ENCODE measurements around the gene ITPR2.

ITPR2 gene

DNA sequence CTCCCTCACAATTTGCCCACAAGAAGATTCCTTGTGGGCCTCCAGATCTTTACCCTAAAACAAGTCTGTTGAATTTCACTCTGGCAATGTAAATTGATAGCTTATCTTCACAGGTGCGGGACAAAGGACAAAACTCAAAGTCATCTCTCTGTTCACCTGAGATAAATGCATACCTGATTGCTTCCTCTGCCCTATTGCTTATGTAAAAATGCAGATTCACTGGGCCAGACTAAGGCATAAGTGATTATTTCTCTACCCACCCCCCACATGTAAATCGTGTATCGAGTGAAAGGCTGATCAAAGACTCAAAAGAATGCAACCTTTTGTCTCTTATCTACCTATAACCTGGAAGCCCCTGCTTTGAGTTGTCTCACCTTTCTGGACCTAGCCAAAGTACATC is 320.8 kb downstream of the ITPR2 start:
- DNase-seq (ENCODE audit: low spot score) = no peak

DNA sequence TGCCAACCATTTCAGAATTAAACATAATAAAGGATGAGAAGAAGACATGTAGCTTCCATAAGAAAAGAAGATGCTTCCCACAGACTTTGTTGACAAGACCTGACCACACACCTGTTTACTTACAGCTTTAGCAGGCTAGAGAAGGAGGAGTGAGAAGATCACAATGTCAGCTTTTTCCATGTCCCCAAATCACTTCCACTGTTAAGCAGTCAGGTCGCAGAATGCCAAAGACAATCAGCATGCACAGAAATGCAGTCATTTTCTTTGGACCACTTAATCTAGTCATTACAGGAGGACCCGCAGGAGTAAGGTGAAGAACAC is 322.7 kb downstream of the ITPR2 start:
- DNase-seq (ENCODE audit: low spot score) = no peak

DNA sequence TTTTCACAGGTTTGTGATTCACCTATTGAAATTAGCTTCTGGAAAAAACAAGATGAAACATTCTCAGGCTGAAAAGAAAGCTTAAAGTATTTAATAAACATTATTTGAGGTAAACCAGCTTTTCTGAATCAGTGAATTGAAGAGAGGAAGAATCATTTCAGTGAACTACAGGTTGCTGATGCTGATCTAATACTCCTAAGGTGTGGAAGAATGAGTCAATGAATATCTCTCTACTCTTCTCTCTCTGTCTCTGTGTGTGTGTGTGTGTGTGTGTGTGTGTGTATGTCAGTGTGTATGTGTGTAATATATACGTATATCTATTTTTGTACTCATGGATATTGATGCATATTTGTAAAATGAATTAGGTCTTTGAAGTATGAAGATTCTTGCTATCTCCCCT is 325.4 kb downstream of the ITPR2 start:
- DNase-seq (ENCODE audit: low spot score) = no peak

DNA sequence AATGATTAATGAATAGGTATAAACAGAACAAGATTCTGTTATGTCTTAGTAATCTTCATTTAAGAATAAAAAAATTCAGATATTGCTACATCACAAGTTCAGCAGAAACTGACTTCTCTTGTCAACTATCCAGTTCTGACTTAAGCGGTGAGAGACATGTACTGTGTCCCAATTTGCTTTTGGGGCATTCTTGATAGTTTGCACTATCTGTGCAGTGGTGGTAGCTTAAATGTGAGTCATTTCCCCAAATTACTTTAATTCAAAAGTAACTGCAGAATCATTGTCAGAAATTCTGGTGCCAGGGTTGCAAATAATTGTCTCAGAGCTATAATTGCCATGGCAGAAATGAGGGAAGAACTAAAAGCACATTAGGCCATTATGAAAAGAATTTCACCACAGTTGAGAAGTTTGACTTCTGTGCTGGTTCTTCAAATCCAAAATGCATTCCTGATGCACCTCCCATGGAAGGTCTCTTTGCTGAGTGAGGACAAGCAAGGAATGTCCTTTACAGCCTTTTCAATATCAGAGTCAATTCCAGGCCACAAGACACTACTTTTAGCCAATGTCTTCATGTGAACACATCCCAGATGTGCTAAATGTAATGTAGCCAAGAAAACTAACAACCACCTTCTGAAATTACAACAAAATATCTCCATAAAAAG is 332.9 kb downstream of the ITPR2 start:
- DNase-seq (ENCODE audit: low spot score) = no peak

DNA sequence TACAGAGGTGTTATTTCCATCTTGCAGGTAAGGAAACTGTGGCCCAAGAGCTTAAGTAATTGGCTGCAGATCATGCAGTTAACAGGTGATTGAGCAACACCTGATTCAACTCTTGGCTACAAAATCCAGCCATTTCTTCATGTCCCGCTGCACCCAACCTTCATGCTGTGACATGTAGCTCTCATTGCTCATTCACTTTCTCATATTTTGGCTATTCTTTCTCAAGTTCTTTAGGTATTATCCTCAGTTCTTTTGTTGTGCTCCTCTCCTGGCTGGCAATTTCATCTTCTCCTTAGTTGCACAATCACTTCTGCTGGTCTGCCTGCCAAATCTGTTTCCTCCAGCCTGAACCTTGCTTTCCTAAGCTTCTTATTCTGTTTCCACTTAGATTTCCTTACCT is 336.8 kb downstream of the ITPR2 start:
- no peak for DNase-seq (ENCODE audit: low spot score)

DNA sequence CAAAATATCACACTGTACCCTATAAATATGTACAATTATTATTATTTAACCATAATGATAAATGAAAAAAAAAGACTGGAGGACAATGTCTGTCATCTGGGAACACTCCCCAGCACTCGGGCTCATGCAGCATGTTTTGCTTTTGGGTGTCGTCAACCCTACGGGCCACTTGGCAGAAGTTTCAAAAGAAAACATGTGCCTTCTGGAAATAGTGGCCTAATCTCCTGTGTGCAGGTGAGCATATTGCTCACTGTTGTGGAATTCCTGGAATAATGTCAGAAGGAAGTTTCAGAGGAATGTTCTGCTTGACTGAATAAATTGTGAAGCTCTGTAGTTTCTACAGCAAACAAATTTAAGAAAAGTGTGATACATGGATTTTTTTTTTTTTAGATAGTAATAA is 339.3 kb downstream of the ITPR2 start:
- no peak for DNase-seq (ENCODE audit: low spot score)

DNA sequence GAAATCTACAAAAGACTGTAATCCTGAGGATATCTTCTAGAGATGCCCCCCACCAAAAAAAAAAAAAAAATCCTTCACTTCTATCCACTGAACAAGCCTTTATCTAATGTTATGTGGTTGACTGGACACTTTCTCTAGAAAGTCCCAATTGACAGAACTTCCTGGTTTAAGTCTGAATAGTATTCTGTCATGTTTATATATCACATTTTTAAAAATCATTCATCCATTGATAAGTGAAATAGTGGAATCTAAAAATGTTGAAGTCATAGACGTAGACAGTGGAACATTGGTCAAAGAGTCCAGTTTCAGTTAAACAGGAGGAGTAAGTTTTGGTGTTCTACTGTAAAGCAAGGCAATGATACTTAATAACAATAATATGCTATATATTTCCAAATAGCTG is 340.6 kb downstream of the ITPR2 start:
- no peak for DNase-seq (ENCODE audit: low spot score)

DNA sequence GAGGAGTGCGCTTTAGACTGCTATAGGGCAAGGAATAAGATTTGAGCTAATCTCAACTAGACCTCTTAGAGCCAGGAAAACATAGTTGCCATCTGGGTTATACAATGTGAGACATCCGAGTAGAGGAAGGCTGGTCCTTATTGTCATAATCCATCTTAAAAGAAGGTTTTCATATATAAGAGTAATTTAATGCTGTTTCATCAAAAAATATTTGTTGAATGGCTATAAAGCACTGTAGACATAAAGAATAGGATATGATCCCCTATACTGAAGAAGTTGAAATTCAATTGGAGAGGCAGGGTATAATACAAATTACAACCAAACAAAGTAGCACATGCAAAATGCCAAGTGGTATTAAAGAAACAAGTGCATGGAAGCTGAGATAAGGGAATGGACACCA is 343.1 kb downstream of the ITPR2 start:
- no peak for DNase-seq (ENCODE audit: low spot score)

DNA sequence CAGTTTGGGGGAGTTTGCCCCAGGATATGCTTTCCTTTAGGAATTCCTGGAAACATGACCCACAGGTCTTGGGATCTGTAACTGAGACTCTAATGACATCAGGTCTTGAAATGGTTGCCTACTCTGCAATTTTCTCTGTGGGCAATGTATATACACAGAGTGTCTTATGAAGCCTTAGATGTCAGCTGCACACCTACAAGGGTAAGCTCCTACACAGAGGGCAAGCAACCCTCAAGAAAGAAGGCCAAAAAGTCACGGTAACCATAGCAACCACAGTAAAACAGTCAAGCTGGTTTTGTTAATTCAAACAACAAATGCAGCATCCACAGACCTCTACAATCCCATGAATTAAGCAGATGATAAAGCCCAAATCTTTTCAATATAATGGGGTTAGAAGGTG is 344.6 kb downstream of the ITPR2 start:
- no peak for DNase-seq (ENCODE audit: low spot score)

DNA sequence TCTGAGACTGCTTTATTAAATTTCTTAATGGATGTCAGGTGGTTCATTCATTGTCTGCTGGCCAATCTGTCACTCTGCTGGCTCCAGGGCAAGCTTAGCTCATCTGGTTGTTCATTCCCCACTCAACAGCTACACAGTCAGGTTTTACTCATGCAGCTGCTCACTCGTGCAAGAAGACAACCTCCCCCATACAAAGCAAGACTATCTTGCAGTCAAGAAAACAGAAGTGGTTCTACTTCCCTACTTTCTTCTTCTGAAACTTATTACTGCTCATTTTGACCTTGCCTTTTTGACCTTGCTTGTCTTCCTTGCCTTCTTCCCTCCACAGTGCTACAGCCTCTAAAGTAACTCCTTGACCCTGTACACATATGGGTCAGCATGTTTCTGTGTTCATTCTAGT is 359.7 kb downstream of the ITPR2 start:
- DNase-seq (ENCODE audit: low spot score) = no peak

DNA sequence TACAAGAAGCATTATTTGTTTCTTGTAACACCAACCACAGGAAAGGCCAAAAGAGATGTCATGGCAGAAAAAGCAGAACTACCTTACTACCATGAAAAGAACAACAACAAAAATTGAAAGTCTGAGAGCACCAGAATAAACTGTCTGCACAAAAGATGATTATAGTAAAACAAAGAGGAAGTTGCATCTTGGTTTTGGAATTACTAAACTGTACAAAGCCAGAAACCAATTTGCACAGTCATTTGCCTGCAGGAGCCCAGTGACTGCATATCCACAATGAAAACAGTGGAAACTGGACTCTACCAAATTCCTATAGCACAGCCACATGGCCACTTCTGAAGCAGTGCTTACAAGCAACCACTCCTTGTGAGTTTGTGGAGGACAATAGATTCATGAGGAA is 361.4 kb downstream of the ITPR2 start:
- no peak for DNase-seq (ENCODE audit: low spot score)

DNA sequence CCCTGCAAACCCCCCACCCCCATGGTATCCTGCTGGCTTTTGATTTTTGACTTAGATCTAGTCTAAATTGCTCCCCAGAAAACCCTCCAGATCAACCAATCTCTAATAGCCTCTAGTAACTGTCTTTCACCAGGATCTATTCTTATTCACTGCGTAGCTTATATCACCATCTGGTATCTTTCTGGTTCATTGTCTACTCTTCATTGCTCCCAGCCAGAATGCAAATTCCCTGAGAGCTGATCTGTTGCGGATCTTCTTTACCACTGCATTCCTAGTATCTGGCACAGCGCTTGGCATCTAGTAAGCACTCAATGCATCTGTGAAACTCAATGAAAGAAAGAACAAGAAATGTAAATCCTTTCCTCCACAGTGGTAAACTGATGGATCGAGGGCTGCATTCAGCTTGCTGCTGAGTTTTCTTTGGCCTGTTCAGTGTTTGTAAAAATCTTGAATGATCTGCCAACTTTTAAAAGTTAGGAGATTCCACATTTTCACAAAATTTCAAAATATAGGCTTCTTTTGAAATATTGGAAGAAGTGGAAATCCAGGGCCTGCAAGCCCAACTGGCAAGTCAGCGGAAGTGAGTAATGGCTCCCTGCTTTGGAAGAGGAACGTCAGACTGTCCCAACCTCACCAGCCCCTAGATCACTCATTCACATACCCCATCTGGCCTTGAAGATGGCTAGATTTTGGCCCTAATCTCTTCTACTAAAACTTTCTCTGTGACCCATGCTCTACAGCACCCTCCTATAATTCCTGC is 363.4 kb downstream of the ITPR2 start:
- no peak for DNase-seq (ENCODE audit: low spot score)

DNA sequence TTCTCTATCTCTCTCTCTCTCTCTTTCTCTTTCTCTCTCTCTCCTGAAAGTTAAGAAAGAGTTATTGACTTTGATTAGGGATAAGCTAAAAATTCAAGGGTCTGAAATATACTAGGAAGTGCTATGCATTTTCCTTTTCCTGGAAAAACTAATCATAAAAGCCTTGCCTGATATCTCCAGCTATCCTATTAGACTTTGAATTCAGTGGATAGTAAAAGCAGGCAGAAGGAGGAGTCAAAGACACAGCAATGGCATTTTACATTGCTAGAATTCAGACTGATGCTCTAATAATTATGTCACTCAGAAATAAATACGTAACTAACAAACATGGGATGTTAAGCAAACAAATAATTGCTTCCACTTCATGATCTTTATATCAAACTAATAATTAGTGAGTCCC is 365.6 kb downstream of the ITPR2 start:
- DNase-seq (ENCODE audit: low spot score) = no peak

DNA sequence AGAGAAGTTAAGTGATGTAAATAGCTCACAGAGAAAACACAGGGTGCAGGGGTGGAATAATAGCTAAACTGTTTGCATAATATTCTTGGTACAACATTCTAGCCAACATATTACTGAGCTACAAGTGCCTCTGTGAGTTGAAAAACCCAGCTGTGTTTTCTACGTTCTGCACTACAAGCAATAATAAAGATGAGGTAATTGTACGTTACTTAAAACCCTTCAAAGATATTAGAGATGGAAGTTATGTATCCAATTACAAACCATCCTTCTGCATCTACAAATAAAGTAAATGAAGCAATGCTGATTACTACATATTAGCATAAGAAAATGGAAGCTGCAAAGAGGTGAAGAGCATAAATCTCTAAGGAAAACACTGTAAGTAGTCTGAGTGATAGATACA is 366.3 kb downstream of the ITPR2 start:
- DNase-seq (ENCODE audit: low spot score) = no peak

DNA sequence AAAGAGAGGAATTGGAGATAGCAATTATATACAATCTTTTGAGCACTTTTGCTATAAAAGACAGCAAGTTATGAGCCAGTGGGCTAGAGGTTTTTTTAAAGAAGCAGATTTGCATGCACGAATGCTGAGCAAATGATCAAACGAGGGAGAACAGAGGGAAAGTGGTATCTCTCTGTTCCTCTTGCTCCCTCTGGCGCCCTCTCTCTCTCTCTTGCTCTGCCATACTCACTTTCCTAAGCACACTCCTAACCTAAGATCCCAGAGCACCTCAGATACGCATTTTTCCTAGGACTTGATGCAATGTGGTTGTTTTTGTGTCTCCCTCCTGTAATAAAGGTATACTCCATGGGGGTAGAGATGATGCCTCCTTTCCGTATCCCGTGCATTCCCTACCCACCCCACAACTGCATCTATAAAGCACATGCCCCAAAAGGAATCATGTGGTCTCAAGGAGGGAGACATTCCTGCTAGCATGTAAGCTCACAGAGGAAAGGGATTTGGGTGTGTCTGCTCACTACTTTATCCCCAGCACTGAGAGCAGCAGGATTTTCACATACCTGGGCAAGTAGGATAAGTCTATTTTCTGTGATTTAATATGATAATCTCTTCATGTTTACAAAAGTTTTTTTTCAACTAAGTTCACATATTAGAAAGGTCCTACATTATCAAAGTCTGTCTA is 367.4 kb downstream of the ITPR2 start:
- DNase-seq (ENCODE audit: low spot score) = no peak

DNA sequence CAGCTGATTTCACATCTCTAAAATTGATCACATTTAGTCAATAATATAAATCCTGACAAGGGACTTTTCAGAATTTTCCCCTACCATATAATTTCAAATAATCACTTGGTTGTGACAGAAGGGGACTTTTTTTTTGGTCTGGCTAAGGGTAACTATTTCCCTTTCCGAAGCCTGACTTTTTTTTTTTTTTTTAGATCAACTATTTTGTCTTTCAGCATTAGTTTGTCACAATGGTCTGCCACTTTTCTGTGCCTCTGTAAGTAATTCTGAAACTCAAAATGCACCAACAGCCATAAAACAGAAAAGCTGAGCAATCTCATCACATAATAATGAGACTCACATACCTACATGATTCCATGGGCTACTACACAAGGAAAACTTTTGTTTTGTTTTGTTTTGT is 371.2 kb downstream of the ITPR2 start:
- no peak for DNase-seq (ENCODE audit: low spot score)

DNA sequence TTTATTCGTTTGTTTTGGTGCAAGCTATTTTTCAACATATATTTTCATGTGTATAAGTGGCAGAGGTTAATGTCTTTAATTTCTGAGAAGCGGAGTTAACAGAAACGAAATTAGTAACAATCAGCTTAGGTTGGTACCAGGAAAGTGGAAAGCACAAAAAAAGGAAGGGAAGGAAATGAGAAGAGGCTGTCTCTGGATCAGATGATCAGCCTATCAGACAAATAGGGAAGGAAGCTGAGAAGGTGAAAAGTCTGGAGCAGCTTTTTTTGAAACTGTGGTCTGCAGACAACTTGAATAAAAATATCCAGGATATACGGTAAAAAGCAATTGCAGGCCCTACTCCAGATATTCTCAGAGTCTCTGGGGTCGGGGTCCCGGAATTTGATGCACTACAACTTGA is 372.6 kb downstream of the ITPR2 start:
- no peak for DNase-seq (ENCODE audit: low spot score)

DNA sequence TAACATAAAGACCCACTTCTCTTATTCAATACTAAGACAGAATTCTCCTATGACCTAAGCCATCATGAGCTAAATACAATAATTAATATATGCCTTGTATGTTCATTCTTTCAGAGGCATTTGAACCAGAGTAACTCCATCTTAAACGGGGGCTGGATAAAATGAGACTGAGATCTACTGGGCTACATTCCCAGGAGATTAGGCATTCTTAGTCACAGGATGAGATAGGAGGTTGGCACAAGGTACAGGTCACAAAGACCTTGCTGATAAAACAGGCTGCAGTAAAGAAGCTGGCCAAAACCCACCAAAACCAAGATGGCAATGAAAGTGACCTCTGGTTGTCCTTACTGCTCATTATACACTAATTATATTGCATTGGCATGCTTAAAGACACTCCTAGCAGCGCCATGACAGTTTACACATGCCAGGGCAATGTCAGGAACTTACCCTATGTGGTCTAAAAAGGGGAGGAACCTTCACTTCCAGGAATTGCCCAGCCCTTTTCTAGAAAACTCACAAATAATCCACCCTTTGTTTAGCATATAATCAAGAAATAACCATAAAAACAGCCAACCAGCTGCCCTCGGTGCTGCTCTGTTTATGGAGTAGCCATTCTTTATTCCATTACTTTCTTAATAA is 376.9 kb downstream of the ITPR2 start:
- DNase-seq (ENCODE audit: low spot score) = no peak

DNA sequence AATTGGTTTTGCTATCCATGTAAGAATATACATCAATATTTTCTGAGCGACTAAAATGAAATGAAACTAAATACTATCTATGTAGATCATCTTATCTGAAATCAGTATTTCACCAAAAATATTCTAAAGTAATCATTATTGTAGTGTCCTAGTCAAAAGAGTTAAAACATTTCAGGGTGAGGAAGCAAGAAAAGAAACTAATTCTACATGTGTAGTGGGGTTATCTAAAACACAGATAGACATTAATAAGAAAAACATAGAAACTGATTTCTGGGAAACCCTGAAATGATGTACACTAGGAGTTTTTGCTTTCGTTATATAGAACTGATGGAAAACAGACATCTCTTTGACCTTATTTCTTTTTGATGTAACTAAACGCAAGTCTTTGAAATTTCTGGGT is 379.7 kb downstream of the ITPR2 start:
- no peak for DNase-seq (ENCODE audit: low spot score)

DNA sequence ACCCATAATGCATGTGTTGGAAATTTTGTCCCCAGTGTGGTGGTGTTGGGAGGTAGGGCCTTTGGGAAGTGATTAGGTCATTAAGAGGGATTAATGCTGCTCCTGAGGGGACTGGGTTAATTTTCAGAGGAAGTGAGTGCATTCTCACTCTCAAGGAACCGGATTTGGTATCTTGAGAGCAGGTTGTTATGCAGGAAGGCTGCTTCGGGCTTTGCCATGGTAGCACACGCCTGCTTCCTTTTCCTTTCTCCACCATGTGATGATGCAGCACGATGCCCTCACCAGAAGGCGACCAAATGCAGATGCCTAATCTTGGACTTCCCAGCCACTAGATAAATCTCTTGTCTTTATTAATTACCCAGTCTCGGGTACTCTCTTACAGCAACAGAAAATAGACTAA is 380.5 kb downstream of the ITPR2 start:
- no peak for DNase-seq (ENCODE audit: low spot score)

DNA sequence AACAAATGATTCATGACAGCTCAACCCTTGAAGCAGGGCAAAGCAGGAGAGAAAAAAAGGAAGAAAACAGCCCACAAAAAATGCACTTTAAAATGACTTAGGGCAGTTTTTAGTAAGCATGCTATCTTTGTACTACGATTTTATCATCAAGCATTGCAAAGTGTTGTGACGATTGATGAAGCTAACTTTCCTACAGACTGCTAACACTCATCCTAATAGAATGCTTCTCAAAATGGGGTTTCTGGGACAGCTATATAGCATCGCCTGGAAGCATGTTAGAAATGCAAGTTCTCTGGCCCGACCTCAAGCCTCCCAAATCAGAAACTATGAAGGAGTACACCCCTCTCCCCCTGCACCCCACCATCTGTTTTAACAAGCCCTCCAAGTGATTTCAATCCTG is 381.2 kb downstream of the ITPR2 start:
- no peak for DNase-seq (ENCODE audit: low spot score)

DNA sequence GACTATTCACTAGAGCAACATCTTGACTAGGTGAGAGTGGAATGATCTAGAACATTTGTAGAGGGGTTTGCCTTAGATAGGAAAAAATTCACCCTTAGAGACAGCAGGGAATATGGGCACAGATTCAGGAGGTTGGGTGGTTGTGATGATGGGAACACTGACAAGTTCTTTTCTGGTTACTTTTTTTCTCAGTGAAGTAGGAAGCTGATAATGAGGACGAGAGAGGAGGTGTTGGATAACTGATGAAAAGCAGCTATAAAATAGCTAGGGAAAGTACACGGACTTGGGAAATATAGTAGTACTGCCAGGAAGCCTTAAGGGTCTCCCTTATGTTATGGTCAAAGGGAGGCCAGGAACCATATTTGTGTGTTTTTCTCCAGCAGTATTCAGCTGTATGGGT is 387.1 kb downstream of the ITPR2 start:
- DNase-seq (ENCODE audit: low spot score) = no peak

DNA sequence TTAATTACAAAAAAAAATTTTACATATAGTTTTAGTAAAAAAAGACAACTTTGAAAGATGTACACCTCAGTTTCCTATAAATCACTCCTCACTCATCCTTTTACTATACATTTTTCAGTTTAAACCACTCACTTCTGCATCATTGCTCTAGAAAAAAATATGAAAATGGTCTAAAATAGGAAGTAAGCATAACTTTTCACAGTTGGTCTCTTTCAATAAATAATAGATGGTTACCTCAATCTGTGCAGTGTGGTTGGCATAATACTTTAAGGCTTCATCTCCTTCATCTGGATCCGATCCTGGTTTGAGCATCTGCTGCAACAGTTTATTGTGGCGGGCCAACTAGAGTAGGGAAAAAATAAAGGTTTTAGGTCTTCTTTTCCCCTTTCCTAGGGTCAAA is 389.7 kb downstream of the ITPR2 start:
- DNase-seq (ENCODE audit: low spot score) = no peak

Measured in HuH-7.5 (cell line).